Measurements from ENCODE around the gene SPRY4. TPM values are rescaled to one million over a fixed set of nuclear protein-coding genes. Genes with fewer than 3 reads are reported as not detected.

The SPRY4 gene
- total RNA-seq, 1 experiment from 2014 or later, result 35.5 TPM

GRCh38 chr5:142358121-142358520 is 33.3 kb upstream of the SPRY4 start:
- Histone ChIP-seq H3K4me3 (ENCODE audit: low read depth, low read length, poor library complexity, severe bottlenecking) (no peak overlapping the region), H3K9me3 (ENCODE audit: low read depth, low read length, poor library complexity, severe bottlenecking) (peaks cover 4% of the 10 kb centered on the region), H3K36me3 (ENCODE audit: insufficient read depth, low read length, poor library complexity, severe bottlenecking) (no peaks in the 10 kb centered on the region), H3K27me3 (replicated peaks; ENCODE audit: insufficient read depth, low read depth, low read length, poor library complexity) (no peaks in the 10 kb centered on the region), H3K27ac (ENCODE audit: low read depth, low read length, poor library complexity, severe bottlenecking) (peak overlapping the region; percentile 99), H3K4me1 (ENCODE audit: insufficient read depth, low read length, poor library complexity, severe bottlenecking) (peaks cover 70% of the 10 kb centered on the region)
- BruUV-seq (replicated peaks), result no TSS peak
- DNase-seq (ENCODE audit: low spot score), result no peak
- intact Hi-C loops (cut with micrococcal nuclease; ENCODE audit: unreplicated experiment), result no loop called here
- ChIA-PET POLR2A (ENCODE audit: low non-redundant PET) (no interaction called here), CTCF (no interaction called here)
- TF ChIP-seq EZH2 (IDR thresholded peaks at IDR 0.05; ENCODE audit: borderline replicate concordance, low read depth, low read length, poor library complexity, severe bottlenecking) (no peak), CTCF (conservative IDR thresholded peaks at IDR 0.05; ENCODE audit: low read depth, low read length) (0 out of 2 replicates have a peak, but pooled peaks have one; percentile 18)

- DNase-seq (ENCODE audit: low spot score), result no peak
- intact Hi-C loops (cut with micrococcal nuclease; ENCODE audit: unreplicated experiment), result loop anchor here (1.0 to 2.0 kb wide), 3 partner anchors 32 to 193 kb away; partner anchors contain the start of gene SPRY4
- H3K27me3 ChIP-seq (replicated peaks; ENCODE audit: insufficient read depth, low read depth, low read length, poor library complexity), result no peaks in the 10 kb centered on the region
- peak overlapping the region; percentile 44 for H3K4me3 ChIP-seq (ENCODE audit: low read depth, low read length, poor library complexity, severe bottlenecking)
- TF ChIP-seq CTCF (conservative IDR thresholded peaks at IDR 0.05; ENCODE audit: low read depth, low read length) (no peak), EZH2 (IDR thresholded peaks at IDR 0.05; ENCODE audit: borderline replicate concordance, low read depth, low read length, poor library complexity, severe bottlenecking) (no peak)
- H3K9me3 ChIP-seq (ENCODE audit: low read depth, low read length, poor library complexity, severe bottlenecking), result peaks cover 4% of the 10 kb centered on the region
- H3K36me3 ChIP-seq (ENCODE audit: insufficient read depth, low read length, poor library complexity, severe bottlenecking), result no peaks in the 10 kb centered on the region
- CTCF ChIA-PET, result no interaction called here
- BruUV-seq (replicated peaks), result TSS peak; percentile 63
- POLR2A ChIA-PET (ENCODE audit: low non-redundant PET), result no interaction called here
- peak overlapping the region; percentile 99 for H3K27ac ChIP-seq (ENCODE audit: low read depth, low read length, poor library complexity, severe bottlenecking)
- peaks cover 66% of the 10 kb centered on the region for H3K4me1 ChIP-seq (ENCODE audit: insufficient read depth, low read length, poor library complexity, severe bottlenecking)
These were observed 32.8 kb upstream of the SPRY4 start for GRCh38 chr5:142357469-142358090.

GRCh38 chr5:142356716-142357468 is 32.1 kb upstream of the SPRY4 start:
- Histone ChIP-seq H3K4me1 (ENCODE audit: insufficient read depth, low read length, poor library complexity, severe bottlenecking) (peaks cover 60% of the 10 kb centered on the region), H3K27ac (ENCODE audit: low read depth, low read length, poor library complexity, severe bottlenecking) (peak overlapping the region; percentile 99), H3K36me3 (ENCODE audit: insufficient read depth, low read length, poor library complexity, severe bottlenecking) (no peaks in the 10 kb centered on the region), H3K9me3 (ENCODE audit: low read depth, low read length, poor library complexity, severe bottlenecking) (peaks cover 4% of the 10 kb centered on the region), H3K4me3 (ENCODE audit: low read depth, low read length, poor library complexity, severe bottlenecking) (peak overlapping the region; percentile 44), H3K27me3 (replicated peaks; ENCODE audit: insufficient read depth, low read depth, low read length, poor library complexity) (no peaks in the 10 kb centered on the region)
- ChIA-PET POLR2A (ENCODE audit: low non-redundant PET) (interaction anchor here (0.6 kb wide), 1 partner anchor 142 kb away, joined by 8 read pairs; no protein-coding TSS in a partner anchor), CTCF (no interaction called here)
- no peak for TF ChIP-seq CTCF (conservative IDR thresholded peaks at IDR 0.05; ENCODE audit: low read depth, low read length)
- no peak for TF ChIP-seq EZH2 (IDR thresholded peaks at IDR 0.05; ENCODE audit: borderline replicate concordance, low read depth, low read length, poor library complexity, severe bottlenecking)
- no TSS peak for BruUV-seq (replicated peaks)
- DNase-seq (ENCODE audit: low spot score), result peak; percentile 98
- intact Hi-C loops (cut with micrococcal nuclease; ENCODE audit: unreplicated experiment), result loop anchor here (1.0 to 2.0 kb wide), 3 partner anchors 32 to 194 kb away; partner anchors contain the start of gene SPRY4
